SK-N-SH treated with all-trans-retinoic acid at 6 μM for 48 hours (cell line): ENCODE measurements around the gene MRGPRX3.

Source experiments
- ZFP3 ChIP-seq: fragments of 250-450 bp; sonication (Bioruptor Pico); IDR thresholded peaks from 2 replicates; pipeline ENCODE4 v1.5.0; 2020; ENCODE audit warnings: mild to moderate bottlenecking, moderate library complexity
- ZNF70 ChIP-seq: fragments of 450-650 bp; formaldehyde crosslinking; IDR thresholded peaks from 2 replicates; pipeline ENCODE4 v1.5.0; 2020; ENCODE audit warnings: mild to moderate bottlenecking, moderate library complexity

Gene MRGPRX3

GRCh38 chr11:18173225-18173866 lies 41.0 kb downstream of the MRGPRX3 start (continued):
- TF ChIP-seq ZNF70 (CRISPR knock-in tag) = no peak
- TF ChIP-seq ZFP3 (CRISPR knock-in tag) = no peak
